Dermis blood vessel endothelial cell (primary cell): Measurements from ENCODE around the gene SPECC1. TPM values are rescaled to one million over a fixed set of nuclear protein-coding genes. Genes with fewer than 3 reads are reported as not detected.
"Not testable (repeated sequence)": the region's sequence is repeated elsewhere in the genome, so short reads cannot be mapped to it uniquely, and the experiment has no call there.

Experiments used
- DNase-seq: peaks from one replicate; pipeline ENCODE4 v3.0.0; 2010
- total RNA-seq: library from RNA; depleted of rRNA; stranded (reverse); fragments of >200 nt; gene quantifications from 2 replicates; pipeline ENCODE4 v1.2.3, GENCODE V29; 2014

Gene SPECC1
- total RNA-seq, 1 donor from 2014 or later: 3.1 TPM

DNA sequence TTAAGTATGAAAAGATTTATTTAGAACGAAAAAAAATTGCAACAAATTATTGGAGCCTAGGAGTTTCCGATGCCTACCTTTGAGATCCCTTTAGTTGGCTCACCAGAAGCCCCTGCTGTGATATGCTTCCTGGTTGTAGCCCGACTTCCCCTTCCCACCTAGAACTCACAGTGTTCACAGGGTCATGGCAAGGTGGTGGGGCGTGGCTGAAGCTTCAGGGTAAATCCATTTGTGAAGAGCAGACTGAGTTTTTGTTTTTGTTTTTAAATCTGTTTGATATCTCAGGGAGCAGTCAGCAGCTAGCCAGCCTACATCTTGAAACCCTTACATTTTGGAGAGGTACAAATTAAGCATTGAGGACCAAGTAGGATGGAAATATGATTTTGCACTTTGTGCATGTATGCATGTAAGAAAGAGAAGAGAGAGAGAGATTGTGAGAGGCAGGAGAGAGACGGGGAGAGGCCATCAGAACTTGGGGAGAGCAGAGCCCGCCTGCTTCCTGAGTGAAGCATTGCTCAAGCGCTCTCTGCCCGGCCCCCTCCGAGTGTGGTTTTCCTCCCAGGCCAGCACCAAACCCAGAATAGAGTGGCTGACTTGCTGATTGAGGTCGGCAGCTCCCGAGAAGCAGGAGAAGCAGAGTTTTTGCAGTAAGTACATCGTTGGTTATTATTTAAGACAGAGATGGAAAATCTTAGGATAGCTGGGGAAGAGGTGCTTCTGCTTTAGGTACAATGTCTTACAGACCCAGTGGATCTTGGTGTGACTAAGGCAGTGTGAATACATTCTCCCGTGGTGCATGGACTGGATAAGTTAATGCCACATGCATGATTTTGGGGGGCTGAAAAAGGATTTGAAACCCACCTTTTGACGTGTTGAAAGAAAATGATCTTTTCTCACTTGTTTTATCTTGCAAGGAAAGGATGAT is 64.2 kb downstream of the SPECC1 start:
- DNase-seq: no peak

DNA sequence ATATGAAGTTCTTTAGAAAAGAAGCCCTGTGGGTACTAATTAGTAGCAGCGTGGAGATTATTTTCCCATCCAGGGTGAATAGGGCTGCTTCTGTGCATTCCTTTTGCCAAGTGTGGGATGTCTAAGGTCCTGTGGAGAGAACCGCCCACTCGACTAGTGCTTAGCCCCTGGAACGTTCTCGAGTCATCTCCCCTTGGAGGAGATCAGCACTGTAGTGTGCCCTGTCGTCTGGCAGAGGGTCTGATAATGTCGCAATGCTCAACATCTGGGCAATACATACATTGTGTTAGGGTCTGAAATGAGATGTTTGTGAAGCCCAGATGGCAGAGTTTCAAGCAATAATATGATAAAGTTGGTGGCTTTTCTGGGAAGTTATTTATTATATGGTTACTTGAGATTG is 64.8 kb downstream of the SPECC1 start:
- no peak for DNase-seq

DNA sequence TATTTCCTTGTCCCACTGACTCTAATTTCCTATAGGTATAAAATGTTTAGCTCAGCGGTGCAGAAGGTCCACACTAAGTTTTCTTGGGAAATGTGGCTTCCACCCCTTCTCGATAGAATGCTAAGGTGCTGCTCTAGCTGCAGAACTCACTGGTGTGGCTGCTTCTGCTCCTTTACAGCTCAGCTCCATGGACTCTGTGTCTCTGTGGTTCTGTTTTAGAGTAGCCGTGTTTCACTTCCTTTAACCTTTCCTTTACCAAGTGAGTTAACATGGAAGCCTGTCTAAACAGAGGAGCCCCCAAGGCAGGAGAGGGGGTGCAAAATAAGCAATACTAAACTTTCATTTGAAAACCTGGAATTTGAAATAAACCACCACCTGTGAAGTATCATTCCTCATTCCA is 65.3 kb downstream of the SPECC1 start:
- no peak for DNase-seq

DNA sequence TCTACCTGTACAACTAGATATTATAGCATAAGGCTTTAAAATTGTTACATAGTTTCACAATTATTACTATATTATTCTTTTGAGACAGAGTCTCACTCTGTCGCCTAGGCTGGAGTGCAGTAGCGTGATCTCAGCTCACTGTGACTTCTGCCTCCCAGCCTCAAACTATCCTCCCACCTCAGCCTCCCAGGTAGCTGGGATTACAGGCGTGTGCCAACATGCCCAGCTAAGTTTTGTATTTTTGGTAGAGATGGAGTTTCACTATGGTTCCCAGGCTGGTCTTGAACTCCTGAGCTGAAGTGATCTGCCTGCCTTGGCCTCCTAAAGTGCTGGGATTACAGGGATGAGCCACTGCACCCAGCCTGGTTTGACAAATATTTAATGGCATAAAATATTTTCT is 67.0 kb downstream of the SPECC1 start:
- DNase-seq: not testable (repeated sequence)

DNA sequence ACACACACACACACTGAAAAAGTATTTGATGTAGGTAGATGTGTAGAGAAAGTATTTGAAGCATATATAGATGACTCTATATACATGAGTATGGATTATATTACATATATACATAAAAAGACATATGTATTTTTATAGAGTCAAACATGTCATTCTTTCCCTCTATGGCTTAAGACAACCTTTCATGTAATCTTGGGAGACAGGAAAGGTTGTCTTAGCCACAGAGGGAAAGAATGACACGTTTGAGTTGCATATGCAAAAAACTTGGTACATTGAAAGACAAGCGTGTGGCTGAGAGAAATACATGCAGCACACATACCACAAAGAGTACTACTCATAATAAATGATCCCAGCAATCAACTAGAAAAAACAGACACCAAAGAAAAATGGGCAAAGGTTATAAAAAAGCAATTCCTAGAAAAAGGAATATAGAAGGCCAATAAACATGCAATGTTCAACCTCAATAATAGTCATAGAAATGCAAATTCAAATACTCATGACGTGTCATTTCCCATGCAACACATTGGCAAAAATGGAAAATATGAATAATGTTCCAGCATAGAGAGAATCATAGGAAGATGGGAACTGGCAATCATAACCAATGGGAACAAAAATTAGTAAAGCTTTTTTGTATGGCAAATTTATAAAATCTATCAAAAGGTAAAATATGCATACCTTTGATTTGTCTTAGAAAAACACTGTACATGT is 69.0 kb downstream of the SPECC1 start:
- no peak for DNase-seq

DNA sequence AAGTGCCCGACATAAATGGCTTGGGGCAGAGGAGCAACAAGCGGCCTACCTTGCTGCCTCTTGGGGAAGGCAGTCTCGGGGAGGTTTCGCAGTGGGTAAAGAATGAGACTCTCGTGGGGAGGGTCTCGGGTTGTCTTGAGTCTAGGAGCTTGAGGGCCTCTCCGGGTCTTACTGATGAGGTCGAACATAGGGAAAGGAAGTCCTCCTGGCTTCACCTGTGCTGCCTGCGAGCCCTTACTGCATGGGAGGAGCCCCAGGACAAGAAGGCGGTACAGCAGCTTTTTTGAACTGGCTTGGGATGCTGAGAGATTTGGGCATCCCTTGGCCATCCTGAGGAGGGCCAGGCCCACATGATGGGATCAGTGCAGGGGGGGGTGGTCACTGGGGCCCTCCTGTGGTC is 71.4 kb downstream of the SPECC1 start:
- no peak for DNase-seq

DNA sequence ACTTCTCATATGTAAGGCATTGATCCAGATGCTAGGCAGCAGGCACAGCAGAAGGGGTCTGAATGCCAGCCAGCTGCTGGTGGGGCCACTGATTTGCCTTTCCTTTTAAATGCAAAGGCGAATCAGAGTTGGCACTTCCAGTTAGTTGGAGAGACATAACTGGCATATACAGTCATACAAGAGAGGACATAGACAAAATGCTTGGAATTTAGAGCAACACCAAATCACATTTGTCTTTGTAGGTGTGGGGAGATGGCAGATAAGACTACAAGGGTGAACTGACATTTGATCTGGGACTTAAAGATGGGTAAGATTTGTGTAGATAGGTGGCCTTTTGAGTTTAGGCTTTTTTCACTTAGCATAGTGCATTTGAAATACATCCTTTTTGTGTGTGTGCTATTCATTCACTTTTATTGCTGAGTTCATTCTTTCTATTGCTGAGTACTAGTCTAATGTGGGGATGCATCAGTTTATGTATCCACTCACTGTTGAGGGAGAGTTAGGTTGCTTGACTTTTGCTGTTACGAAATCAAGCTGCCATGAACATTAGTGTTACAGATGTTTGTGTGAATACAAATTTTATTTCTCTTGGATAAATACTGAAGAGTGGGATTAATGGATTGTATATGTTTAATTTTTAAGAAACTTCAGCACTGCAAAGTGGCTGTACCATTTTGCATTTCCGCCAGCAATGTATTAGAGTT is 74.1 kb downstream of the SPECC1 start:
- DNase-seq: no peak

DNA sequence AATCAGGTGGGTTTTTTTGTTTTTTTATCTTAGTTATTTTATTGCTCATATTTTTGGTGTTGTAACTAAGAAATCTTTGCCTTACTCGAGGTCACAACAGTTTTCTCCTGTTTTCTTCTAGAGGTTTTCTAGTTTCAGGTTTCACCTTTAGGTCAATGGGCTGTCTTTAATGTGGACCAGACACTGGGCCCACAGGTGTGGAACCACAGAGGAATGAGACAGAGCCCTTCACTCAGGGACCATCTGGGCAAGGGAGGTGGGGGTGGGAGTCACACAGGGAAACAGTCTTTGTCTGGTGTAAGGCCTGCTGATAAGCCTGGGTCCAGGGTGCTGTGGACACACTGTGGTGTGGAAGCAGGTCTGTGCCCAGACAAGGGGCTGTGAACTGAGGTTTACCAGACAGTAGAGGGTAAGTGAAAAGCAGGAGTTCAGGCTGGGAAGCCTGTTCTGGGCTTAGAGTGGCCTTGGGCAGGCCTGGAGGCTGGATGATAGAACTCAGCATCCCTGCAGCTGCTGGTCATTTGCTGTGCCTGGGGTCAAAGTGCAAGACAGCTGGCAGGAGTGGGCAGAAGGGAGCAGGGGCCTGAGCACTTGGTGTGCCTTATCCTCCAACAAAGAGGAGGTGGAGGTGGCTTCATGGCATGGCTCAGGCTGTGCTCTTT is 75.6 kb downstream of the SPECC1 start:
- no peak for DNase-seq

DNA sequence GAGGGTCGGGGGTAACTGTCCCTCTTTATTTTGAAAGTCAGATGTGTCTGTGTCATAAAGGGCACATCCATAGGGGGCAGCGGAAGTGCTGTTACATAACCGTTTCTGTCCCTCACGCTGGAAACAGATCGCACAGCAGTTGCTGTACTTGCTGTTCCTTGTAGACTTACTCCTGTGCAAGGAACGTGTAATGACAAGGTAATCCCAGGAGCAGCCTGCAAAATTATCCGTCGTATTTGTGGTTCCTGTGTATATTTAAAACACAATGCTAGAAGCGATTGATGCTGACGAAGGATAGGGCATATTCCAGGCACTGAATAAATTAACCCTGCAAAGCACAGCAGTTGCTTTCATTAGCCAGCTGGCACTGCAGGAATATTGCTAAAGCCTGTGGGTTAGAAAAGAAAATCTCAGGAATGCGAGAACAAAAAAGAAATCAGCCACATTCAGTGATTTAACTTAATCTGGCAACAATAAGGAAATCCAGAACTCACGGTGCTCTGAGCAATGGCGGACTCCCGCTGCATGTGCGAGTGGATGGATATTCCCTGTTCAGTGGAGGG is 76.2 kb downstream of the SPECC1 start:
- DNase-seq: no peak

DNA sequence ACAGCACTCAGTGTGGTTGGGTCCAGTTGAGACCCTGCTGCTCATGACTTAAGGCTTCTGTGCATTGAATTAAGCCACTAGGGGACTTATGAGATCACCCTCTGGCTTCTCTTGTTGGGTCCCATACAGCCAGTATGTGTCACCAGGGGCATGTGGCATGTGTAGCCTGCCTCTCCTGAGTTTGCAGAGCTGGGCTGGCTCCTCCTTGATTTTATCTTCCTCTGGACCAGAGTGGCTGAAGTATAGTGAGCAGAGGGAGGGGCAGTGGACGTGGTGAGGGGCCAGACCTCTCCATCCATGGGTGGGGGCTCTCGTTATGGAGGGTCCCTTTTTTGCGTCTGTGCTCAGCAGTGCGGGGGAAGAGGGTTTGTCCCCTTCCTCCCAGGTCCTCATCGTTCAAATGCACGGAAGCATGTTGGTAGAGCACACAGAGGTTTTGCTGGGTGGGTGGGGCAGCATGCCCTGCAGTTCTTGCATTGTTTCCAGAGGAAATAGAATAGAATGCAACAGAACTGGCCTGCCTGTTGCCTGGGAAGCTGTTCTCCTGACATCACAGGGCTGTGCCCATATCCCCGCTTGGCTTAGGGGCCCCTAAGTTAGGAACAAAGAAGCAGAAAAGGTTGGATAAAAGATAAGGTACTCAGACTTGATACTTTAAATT is 77.4 kb downstream of the SPECC1 start:
- peak; percentile 7 for DNase-seq

DNA sequence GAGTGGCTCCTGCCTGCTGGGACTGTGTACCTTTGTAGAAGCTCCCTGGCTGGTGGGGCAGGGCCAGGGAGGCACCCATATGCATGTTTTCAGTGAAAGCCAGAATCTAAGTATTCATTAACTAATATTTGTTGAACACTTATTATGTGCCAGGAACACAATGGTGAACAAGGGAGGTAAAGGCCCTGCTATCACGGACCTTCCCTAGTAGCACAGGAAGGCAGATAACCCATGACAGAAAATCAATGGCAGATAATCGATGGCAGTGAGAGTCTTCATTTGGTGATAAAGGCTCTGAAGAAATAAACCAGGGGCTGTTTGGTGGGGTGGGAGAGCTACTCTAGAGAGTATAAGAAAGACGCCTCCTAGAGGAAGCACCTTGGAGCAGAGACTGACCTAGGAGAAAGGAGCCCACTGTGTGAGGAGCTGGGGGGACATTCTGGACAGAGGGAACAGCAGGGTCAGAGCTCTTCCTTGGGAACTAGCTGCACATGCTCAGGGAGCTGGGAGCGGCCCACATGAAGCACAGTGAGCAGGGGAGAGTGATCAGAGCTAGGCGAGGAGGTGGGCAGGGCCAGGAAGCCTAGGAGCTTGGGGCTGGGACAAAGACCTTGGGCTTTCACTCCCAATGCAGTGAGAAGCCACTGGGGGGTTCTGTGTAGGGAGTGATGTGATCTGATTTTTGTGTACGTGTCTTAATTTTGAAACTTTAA is 78.5 kb downstream of the SPECC1 start:
- no peak for DNase-seq

DNA sequence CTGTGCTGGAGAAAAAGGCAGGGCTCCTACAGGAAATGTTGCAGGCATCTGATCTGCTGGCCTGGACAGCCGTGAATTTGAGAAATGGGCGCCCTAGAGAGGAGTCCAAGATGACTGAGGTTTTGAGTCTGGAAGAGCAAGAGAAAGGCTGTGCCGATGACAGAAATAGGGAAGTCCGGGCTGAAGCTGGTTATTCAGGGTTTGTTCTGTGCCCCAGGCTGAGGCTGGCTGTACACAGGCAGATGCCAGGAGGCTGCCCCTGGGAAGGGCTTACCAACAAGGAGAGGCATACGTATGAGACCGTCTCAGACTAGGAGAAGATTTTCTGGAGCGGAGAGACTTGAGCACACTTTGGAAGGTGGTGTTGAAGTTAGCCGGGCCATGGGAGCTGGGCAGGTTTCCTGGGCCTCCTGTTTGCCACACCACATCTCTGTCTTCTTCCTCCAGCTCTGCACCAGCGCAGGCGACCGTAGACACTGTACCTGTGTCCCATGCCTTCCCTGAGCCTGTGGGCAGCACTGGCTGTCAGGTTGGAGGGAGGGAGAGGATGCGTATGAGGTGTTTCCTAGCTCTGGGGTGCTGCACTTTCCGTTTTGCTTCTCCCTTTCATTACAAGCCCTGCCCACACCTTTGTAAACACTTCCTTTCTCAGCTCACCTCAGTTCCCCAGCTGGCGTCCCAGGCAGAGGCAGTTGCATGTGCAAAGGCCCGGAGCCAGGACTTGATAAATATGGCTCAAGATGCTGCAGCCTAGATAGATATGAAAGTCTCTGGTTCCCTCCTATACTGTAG is 80.8 kb downstream of the SPECC1 start:
- DNase-seq: no peak

DNA sequence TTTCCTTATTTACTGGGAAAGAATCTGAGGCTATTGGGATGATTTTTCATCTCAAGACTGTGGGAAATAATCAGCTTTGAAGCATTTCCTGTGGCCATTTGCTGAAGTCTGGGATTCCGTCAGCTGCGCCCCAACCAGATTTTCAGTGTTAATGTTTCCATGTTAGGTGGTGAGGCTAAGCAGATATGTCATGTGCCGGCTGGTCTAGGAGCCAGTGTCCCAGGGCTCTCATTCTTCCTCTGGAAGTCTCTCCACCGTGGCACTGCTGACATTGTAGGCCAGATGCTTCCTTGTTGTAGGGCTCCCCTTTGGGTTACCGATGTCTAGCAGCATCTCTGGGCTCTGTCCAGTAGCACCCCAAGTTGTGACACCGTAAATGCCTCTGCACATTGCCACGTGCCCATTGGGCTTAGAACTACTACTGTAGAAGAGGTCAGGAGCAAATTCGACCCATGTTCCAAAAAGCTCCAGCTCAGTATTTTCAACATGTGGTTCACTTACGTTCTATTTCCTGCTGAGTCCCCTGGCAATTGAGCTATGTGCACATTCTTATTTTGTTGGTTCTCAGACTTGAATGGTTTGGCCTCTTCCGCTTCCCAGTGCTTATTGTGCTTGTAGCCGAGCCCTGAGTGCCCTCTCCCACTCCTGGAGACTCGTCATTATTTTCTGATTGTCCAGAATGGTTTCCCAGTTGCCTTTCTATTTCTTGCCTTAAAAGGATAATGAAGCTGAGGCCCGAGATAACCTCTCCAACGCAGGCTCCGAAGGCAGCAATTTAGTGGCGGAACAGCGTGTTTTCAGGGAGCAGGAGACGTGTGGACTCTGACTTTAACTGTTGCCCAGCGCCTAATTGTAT is 82.2 kb downstream of the SPECC1 start:
- peak; percentile 74 for DNase-seq

DNA sequence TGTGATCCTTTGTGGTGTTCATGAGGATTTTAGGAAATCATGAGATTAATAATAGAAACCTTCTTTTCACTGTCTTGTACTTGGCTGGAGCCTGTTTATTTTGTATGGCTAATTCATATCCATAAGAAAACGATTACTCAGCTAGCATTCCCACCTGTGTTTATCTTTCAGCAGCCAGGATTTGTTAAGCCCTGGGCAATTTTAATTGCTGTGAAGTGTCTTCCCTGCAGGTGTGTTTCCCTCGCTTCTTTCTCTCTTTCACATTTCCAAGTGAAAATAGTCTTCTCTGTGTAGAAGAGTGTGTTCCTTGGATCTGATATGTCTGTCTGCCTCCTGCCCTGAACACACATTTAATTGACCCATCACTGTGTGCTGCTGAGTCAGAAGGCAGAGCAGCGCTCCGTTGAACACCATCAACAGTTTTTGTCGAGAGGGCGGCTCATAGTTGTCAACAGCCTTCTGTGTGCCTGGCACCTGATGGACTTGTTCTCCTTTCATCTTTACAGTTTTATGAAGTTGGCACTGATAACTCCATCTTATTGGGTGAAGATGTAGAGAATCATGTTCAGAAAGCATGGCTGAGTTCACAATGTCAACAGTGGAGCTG is 83.2 kb downstream of the SPECC1 start:
- no peak for DNase-seq

DNA sequence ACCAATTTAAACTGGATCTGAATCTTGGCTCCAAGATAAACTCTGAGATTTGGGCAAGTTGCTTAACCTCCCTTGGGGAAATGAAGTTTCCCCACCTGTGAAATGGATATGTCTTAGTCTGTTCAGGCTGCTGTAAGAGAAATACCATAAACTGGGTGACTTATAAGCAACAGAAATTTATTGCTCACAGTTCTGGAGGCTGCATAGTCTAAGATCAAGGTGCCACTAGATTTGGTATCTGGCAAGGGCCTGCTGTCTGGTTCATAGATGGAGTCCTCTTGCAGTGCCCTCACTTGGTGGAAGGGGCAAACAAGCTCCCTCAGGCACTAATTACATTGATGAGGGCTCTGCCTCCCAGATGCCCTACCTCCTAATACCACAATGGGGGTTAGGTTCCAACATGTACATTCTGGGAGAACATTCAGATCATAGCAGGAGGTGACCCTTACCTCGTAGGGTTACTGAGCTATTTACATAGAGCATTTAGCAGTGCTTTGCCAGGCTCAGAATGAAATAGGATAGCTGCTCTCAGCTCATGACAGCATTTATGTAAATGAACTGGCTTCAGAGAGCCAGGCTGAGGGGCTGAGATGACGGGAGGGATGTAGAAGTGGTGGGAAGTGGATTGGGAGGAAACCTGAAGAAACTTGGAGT is 83.9 kb downstream of the SPECC1 start:
- DNase-seq: no peak

DNA sequence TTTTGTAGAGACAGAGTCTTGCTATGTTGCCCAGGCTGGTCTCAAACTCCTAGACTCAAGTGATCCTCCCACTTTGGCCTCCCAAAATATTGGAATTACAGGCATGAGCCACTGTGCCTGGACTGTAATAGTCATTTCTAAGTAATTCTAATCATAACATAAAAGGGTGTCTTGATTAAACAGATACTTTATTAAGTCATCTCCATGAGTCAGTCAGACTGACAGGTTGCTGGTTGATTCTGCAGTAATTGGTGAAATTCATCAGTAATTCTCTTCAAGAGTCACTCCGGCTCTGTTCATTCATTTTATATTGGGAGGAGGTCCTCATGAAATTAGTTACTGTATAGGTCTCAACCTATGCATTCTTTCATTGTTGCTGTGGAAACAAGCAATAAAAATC is 85.6 kb downstream of the SPECC1 start:
- DNase-seq: no peak

DNA sequence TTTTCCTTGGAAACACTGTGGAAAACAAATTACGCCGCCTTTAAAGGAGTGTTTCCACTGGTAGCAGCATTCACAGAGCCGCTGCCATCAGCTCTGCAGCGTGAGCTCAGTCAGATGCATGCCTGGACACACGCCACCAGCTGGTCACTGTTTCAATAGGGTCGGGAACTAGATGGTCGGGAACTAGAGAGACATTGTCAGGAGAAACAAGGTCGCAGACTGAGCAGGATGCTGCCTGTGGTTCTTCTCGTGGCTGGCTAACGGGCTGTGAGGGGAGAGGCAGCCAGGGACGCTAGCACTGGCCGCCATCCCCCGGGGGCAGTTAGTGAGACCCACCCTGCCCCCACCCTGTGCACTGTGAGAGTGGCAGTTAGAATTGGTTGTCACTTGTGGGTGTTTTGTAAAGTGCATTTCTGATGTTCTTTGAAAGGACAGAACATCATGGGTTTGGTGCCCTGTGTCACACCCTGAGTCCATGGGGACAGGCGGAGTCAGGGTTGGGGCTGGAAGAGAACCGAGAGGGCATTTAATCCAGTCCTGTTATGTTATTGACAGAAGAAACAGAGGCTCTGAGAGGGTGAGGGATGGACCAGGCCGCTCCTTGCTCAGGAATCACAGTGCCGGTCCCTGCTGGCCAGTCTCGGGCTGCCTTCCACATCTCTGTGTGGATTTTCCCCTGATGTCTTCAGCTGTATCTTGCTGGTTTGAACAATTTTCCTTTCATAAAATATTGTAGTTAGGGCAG is 86.3 kb downstream of the SPECC1 start:
- peak; percentile 49 for DNase-seq

DNA sequence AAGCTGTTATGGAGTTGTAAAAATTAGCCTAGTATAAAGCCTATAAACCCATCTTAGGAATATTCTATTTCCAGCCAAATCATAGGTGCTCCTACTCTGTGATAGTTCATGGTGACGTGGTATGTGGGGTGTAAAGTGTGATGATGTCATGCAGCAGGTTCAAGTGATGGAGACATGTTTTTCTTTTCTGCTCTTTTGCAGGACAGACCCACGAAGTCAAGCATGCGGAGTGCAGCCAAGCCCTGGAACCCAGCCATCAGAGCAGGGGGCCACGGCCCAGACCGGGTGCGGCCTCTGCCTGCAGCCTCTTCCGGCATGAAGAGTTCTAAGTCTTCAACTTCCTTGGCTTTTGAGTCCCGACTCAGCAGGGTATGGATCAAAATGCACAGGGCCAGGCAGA is 87.3 kb downstream of the SPECC1 start:
- DNase-seq: no peak
